NT2/D1 (cell line): ENCODE measurements around the gene AKR1D1.
"Not testable (repeated sequence)": the region's sequence is repeated elsewhere in the genome, so short reads cannot be mapped to it uniquely, and the experiment has no call there.

ENCODE experiments used
- SUZ12 ChIP-seq: IDR thresholded peaks from 2 replicates; pipeline ENCODE4 v1.6.1; 2011; ENCODE audit not compliant: insufficient read length, insufficient read depth; ENCODE audit errors: extremely low read depth
- YY1 ChIP-seq: IDR thresholded peaks from 2 replicates; pipeline ENCODE4 v1.6.1; 2011; ENCODE audit not compliant: insufficient read length, insufficient read depth
- ZNF274 ChIP-seq: IDR thresholded peaks from 2 replicates; pipeline ENCODE4 v1.6.1; 2011; ENCODE audit warnings: mild to moderate bottlenecking, low read depth, low read length

DNA sequence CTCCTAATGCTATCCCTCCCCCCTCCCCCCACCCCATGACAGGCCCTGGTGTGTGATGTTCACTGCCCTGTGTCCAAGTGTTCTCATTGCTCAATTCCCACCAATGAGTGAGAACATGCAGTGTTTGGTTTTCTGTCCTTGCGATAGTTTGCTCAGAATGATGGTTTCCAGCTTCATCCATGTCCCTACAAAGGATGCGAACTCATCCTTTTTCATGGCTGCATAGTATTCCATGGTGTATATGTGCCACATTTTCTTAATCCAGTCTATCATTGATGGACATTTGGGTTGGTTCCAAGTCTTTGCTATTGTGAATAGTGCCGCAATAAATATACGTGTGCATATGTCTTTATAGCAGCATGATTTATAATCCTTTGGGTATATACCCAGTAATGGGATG, 20.6 kb upstream of the AKR1D1 start:
- not testable (repeated sequence) for TF ChIP-seq SUZ12, ZNF274, YY1
